Prostate gland (tissue), 2 donors: Measurements from ENCODE around the gene ALDH8A1.

Source experiments
- CTCF ChIP-seq, 4 experiments: fragments of 200-600 bp in 2 of 4; fragments of 450-650 bp in 2 of 4; sonication (generic) in 2 of 4; IDR thresholded peaks; 1 replicate in 3 of 4; 2 replicates in 1 of 4; pipeline ENCODE4 v1.5.1; 2016 to 2019; ENCODE audit warnings: antibody characterized with exemption in 4 of 4, mild to moderate bottlenecking in 2 of 4, moderate library complexity in 2 of 4
- POLR2AphosphoS5 ChIP-seq: sonication (generic); formaldehyde crosslinking; IDR thresholded peaks from one replicate; pipeline ENCODE4 v1.6.1; 2017; ENCODE audit warnings: antibody characterized with exemption

DNA sequence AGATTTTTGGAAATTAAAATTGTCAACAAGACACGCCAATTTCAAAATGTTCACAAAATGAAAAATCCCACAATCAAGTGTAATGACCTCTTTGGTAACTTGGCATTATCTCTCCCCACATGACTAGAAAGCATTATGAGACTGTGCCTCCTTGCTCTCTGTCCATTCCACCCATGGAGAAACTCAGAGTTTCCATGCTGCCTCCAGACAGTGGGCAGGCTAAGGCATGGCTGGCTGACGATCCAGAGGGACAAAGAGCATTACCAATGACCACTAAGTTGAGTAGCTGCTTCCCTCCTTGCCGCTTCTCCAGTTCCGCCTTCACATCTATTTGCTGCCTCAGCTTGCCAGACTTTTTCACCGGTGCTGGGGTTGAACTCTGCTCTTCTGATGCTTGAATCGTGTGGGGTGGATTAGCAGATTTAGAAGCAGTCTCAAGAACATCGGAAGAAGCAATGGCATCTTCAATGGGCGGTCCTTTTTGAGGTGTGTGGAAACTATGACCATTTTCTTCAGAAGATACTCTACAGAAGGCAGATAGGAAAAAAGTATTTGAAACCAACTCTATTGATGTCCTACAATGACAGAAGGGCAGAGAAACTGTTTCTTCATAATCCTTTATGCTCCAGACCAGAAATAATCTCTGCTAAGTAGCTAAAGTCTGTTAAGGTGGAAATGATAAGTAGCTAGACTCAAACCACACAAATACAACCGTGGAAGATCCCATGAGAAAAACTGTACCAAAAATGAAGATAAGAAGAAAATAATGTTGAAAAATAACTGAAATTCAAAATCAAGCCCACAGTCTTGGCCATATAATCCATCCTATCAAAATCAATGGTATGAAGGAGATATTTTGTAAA lies 47.5 kb upstream of the ALDH8A1 start:
- TF ChIP-seq CTCF (IDR thresholded peaks at IDR 0.05) (no peak), POLR2AphosphoS5 (no peak)
